K562 (cell line): ENCODE data around the gene TSPAN1. TPM values are rescaled to one million over a fixed set of nuclear protein-coding genes. Genes with fewer than 3 reads are reported as not detected.

Source experiments
- ATAC-seq: fragments of 200-7000 bp; cut with Tn5 transposase; 3 replicates; pipeline ENCODE4 v1.9.1; 2020; ENCODE audit warnings: moderate library complexity
- BruUV-seq: library from RNA; stranded (reverse); fragments of 400-500 nt; replicated peaks from 2 replicates; lab custom pipeline; 2021; lab: Mats Ljungman, UMichigan
- CTCF ChIA-PET: fragments of 300-600 bp; formaldehyde crosslinking; extraction: SDS; loops from one replicate; lab custom pipeline; 2021; ENCODE audit warnings: low intra/inter-chr PET ratio; lab: Yijun Ruan, JAX
- POLR2A ChIA-PET: fragments of 300-600, 350-650 bp; sonication (Branson Sonifier 250); formaldehyde crosslinking; extraction: SDS; loops from one replicate; lab custom pipeline; 2021; ENCODE audit warnings: antibody characterized with exemption, inconsistent platforms; lab: Yijun Ruan, JAX
- DNase-seq, 4 experiments: peaks; one replicate each; pipeline versions ENCODE4 v3.0.0 to v3.0.0-alpha.2; 2011 to 2018; ENCODE audit warnings: low spot score in 3 of 4, mixed read lengths in 3 of 4; ENCODE audit errors: extremely low read depth in 1 of 4
- FAIRE-seq: peaks from 2 replicates; lab custom pipeline; 2011; peaks lifted over from hg19 to GRCh38; lab: Jason Lieb, UNC
- H2AFZ ChIP-seq: 2 replicates; pipeline ENCODE4 v1.6.0; 2011; ENCODE audit warnings: low read depth, low read length, control low read depth, inconsistent platforms
- H3K27ac ChIP-seq: fragments of 200-600 bp; 3 replicates; pipeline ENCODE4 v1.8.0; 2011; ENCODE audit warnings: low read depth, mild to moderate bottlenecking, control low read depth, inconsistent platforms, low read length, moderate library complexity, mixed read lengths; ENCODE audit errors: extremely low read depth
- H3K27me3 ChIP-seq, 2 experiments: fragments of 300-600 bp in 1 of 2; 2 replicates in 1 of 2; 3 replicates in 1 of 2; pipeline versions ENCODE4 v1.6.0 to v1.8.0; 2011; ENCODE audit warnings: inconsistent platforms in 2 of 2, low read length in 2 of 2, mild to moderate bottlenecking in 1 of 2, mixed read lengths in 1 of 2, moderate library complexity in 1 of 2; ENCODE audit not compliant: control insufficient read depth in 2 of 2, insufficient read depth in 2 of 2
- H3K36me3 ChIP-seq: fragments of 300-600 bp; 3 replicates; pipeline ENCODE4 v1.8.0; 2011; ENCODE audit warnings: mild to moderate bottlenecking, low read length, inconsistent platforms; ENCODE audit not compliant: control insufficient read depth, insufficient read depth
- H3K4me1 ChIP-seq, 2 experiments: fragments of 200-600 bp in 1 of 2; replicated peaks in 1 of 2; 2 replicates in 1 of 2; 3 replicates in 1 of 2; pipeline versions ENCODE4 v1.5.1 to v1.8.0; 2011; ENCODE audit warnings: inconsistent platforms in 2 of 2, low read length in 2 of 2, mild to moderate bottlenecking in 1 of 2, mixed read lengths in 1 of 2, moderate library complexity in 1 of 2; ENCODE audit not compliant: control insufficient read depth in 2 of 2, insufficient read depth in 2 of 2
- H3K4me2 ChIP-seq: 2 replicates; pipeline ENCODE4 v1.6.1; 2011; ENCODE audit warnings: low read length, control low read depth, inconsistent platforms, mixed read lengths; ENCODE audit not compliant: insufficient read depth
- H3K4me3 ChIP-seq: fragments of 200-600 bp; sonication (generic), shearing (Covaris generic); 2 replicates; pipeline ENCODE4 v1.5.1; 2016; ENCODE audit warnings: control low read depth, inconsistent platforms
- H3K79me2 ChIP-seq: fragments of 200-600 bp; 3 replicates; pipeline ENCODE4 v1.8.0; 2011; ENCODE audit warnings: low read length, inconsistent platforms; ENCODE audit not compliant: control insufficient read depth, insufficient read depth
- H3K9ac ChIP-seq, 2 experiments: 2 replicates each; pipeline versions ENCODE4 v1.6.0 to v1.6.1; 2011; ENCODE audit warnings: low read depth in 2 of 2, low read length in 2 of 2, control low read depth in 1 of 2, inconsistent platforms in 1 of 2, mild to moderate bottlenecking in 1 of 2, mixed read lengths in 1 of 2; ENCODE audit not compliant: insufficient read depth in 1 of 2
- H3K9me1 ChIP-seq: one replicate; pipeline ENCODE4 v1.6.0; 2011; ENCODE audit warnings: inconsistent platforms, mild to moderate bottlenecking, low read length, moderate library complexity; ENCODE audit not compliant: control insufficient read depth, insufficient read depth
- H3K9me3 ChIP-seq: replicated peaks from 2 replicates; pipeline ENCODE4 v1.5.1; 2011; ENCODE audit warnings: low read depth, low read length, inconsistent platforms; ENCODE audit not compliant: control insufficient read depth, insufficient read depth
- H4K20me1 ChIP-seq: replicated peaks from 2 replicates; pipeline ENCODE4 v1.6.1; 2011; ENCODE audit warnings: low read length, inconsistent platforms, mixed read lengths; ENCODE audit not compliant: control insufficient read depth, insufficient read depth
- ELF4 ChIP-seq: fragments of 450-650 bp; formaldehyde crosslinking; IDR thresholded peaks from 2 replicates; pipeline ENCODE4 v1.4.0; 2022; ENCODE audit warnings: missing genetic modification characterization
- JUND ChIP-seq, 2 experiments: IDR thresholded peaks; 2 replicates in 1 of 2; 3 replicates in 1 of 2; pipeline ENCODE4 v1.6.1; 2011; ENCODE audit warnings: borderline replicate concordance in 2 of 2, low read depth in 2 of 2, low read length in 2 of 2, improper control_type of control experiment in 1 of 2, missing biosample characterization in 1 of 2, missing genetic modification characterization in 1 of 2, missing genetic modification reagents in 1 of 2
- WGBS: fragments of 100-300 bp; shearing (Covaris generic); methylation state at CpG from one replicate; pipeline ENCODE4 v1.1.6; 2016; ENCODE audit warnings: low coverage, mixed read lengths; ENCODE audit not compliant: insufficient coverage; ENCODE audit errors: missing lambda C conversion rate; 5-methylcytosine and 5-hydroxymethylcytosine counted together
- in situ Hi-C: fragments of 300-500 bp; cut with MboI; formaldehyde crosslinking; loops from 4 replicates; pipeline ENCODE4 v1.15.0; 2018; ENCODE audit warnings: inconsistent platforms, mixed read lengths
- intact Hi-C: fragments of 100-400 bp; cut with micrococcal nuclease; formaldehyde crosslinking; loops from 2 replicates; pipeline ENCODE4 v1.14.2; 2022
- polyA plus RNA-seq, 8 experiments: library from polyadenylated mRNA; depleted of rRNA in 4 of 8; stranded (reverse) in 5 of 8; unstranded in 3 of 8; fragments of >200 nt; fragmentation: Nextera tagmentation in 2 of 8; fragmentation: Illumina TruSeq in 1 of 8; extraction: Ambion mirVana in 2 of 8; extraction: Trizol in 1 of 8; gene quantifications; 2 replicates each; pipeline versions ENCODE4 v1.2.1 to v1.2.3, GENCODE V29; 2011 to 2014; ENCODE audit warnings: inconsistent platforms in 1 of 8, missing spikeins in 1 of 8
- total RNA-seq, 7 experiments: library from RNA; depleted of rRNA in 6 of 7; stranded (reverse); fragments of >200 nt in 6 of 7; fragmentation: Illumina TruSeq in 2 of 7; extraction: Trizol in 2 of 7; gene quantifications; 2 replicates each; pipeline versions ENCODE4 v1.2.1 to v1.2.3, GENCODE V29; 2011 to 2021; ENCODE audit warnings: low replicate concordance in 1 of 7
- TF ChIP-seq, protein P1 (sequence below): fragments of 450-650 bp; formaldehyde crosslinking; conservative IDR thresholded peaks from 2 replicates; pipeline ENCODE4 v1.4.0; 2022; ENCODE audit warnings: mild to moderate bottlenecking, missing genetic modification characterization

TSPAN1 gene
- total and polyA plus RNA-seq, 9 of the 15 experiments (the other 6 are each of a cell fraction or from before 2014, with no cell fraction given), result 0.58 TPM; not detected in 8

DNA sequence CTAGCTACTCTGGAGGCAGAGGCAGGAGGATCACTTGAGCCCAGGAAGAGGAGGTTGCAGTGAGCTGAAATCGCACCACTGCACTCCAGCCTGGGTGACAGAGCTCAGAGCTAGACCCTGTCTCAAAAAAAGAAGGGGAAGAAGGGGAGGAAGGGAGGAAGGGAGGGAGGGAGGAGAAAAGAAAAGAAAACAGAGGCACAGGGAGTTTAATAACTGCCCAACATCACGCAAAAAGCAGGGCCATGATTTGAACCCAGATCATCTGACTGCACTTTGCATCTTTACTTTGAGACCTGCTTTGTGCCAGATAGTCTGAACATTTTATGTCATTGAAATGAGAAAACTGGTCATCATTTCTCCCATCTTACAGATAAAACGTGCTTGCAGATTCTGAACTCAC lies 30.3 kb downstream of the TSPAN1 start:
- no peak for ATAC-seq
- Histone ChIP-seq H4K20me1 (no peaks in the 10 kb centered on the region), H3K36me3 (no peaks in the 10 kb centered on the region), H3K27me3 (no peaks in the 10 kb centered on the region), H3K9ac (no peak overlapping the region; a peak in 1 of 4 replicates), H3K79me2 (no peaks in the 10 kb centered on the region), H3K9me1 (no peaks in the 10 kb centered on the region), H3K9me3 (no peaks in the 10 kb centered on the region), H3K27ac (no peak overlapping the region), H3K4me3 (no peak overlapping the region), H3K4me1 (peaks cover 9 to 18% of the 10 kb centered on the region in 2 experiments), H3K4me2 (no peak overlapping the region), H2AFZ (0 out of 2 replicates have a peak overlapping the region, but pooled peaks have one; percentile 36)
- intact Hi-C loops (no loop called here), in situ Hi-C loops (no loop called here)
- no peak for DNase-seq
- WGBS, result 23% methylated on average over 3 of the region's 3 CpGs
- ChIA-PET CTCF (no interaction called here), POLR2A (interaction anchor here (1.1 kb wide), 3 partner anchors 14 to 160 kb away, joined by 3 to 5 read pairs (median 3); no protein-coding TSS in a partner anchor)
- no peak for FAIRE-seq
- BruUV-seq, result no TSS peak
- TF ChIP-seq, protein P1, sequence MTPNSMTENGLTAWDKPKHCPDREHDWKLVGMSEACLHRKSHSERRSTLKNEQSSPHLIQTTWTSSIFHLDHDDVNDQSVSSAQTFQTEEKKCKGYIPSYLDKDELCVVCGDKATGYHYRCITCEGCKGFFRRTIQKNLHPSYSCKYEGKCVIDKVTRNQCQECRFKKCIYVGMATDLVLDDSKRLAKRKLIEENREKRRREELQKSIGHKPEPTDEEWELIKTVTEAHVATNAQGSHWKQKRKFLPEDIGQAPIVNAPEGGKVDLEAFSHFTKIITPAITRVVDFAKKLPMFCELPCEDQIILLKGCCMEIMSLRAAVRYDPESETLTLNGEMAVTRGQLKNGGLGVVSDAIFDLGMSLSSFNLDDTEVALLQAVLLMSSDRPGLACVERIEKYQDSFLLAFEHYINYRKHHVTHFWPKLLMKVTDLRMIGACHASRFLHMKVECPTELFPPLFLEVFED (CRISPR knock-in tag), result 0 out of 2 replicates have a peak, but pooled peaks have one; percentile 16
- no peak for TF ChIP-seq JUND (IDR thresholded peaks at IDR 0.05; ENCODE audit: borderline replicate concordance, low read depth, low read length)
- TF ChIP-seq JUND (tag; IDR thresholded peaks at IDR 0.05; ENCODE audit: borderline replicate concordance, low read depth, low read length), result no peak
- TF ChIP-seq ELF4 (CRISPR knock-in tag), result peak; percentile 53; the same call in 1 of the 2 replicates
